GM23338 (cell line): ENCODE data around the gene SLTM. TPM values are rescaled to one million over a fixed set of nuclear protein-coding genes. Genes with fewer than 3 reads are reported as not detected.

ENCODE experiments used
- ATAC-seq: fragments of 200-7000 bp; cut with Tn5 transposase; 3 replicates; pipeline ENCODE4 v1.9.1; 2020
- DNase-seq: peaks from one replicate; pipeline ENCODE4 v3.0.0-alpha.2; 2015; ENCODE audit warnings: low spot score
- H2AFZ ChIP-seq: fragments of 200-600 bp; sonication (generic); 2 replicates; pipeline ENCODE4 v1.8.0; 2016; ENCODE audit warnings: antibody characterized with exemption, mild to moderate bottlenecking, moderate library complexity
- H3F3A ChIP-seq: fragments of 200-600 bp; sonication (generic); replicated peaks from 2 replicates; pipeline ENCODE4 v1.8.0; 2017; ENCODE audit warnings: antibody characterized with exemption, mixed run types, low read depth
- H3K27ac ChIP-seq: fragments of 200-600 bp; sonication (generic); 2 replicates; pipeline ENCODE4 v1.6.1; 2016; ENCODE audit warnings: low read depth
- H3K27me3 ChIP-seq: fragments of 200-600 bp; sonication (generic); 2 replicates; pipeline ENCODE4 v1.8.0; 2016; ENCODE audit warnings: mild to moderate bottlenecking, mixed run types, moderate library complexity; ENCODE audit not compliant: insufficient read depth
- H3K36me3 ChIP-seq: fragments of 200-600 bp; sonication (generic); 2 replicates; pipeline ENCODE4 v1.8.0; 2016; ENCODE audit warnings: mild to moderate bottlenecking; ENCODE audit not compliant: insufficient read depth
- H3K4me1 ChIP-seq: fragments of 200-600 bp; sonication (generic); 2 replicates; pipeline ENCODE4 v1.8.0; 2016; ENCODE audit warnings: mild to moderate bottlenecking, moderate library complexity; ENCODE audit not compliant: insufficient read depth
- H3K4me2 ChIP-seq: fragments of 200-600 bp; sonication (generic); 2 replicates; pipeline ENCODE4 v1.7.1; 2017; ENCODE audit warnings: mixed run types
- H3K4me3 ChIP-seq: fragments of 200-600 bp; sonication (generic); 2 replicates; pipeline ENCODE4 v1.6.1; 2016; ENCODE audit warnings: mixed run types
- H3K79me2 ChIP-seq: fragments of 200-600 bp; sonication (generic); replicated peaks from 2 replicates; pipeline ENCODE4 v1.8.0; 2017; ENCODE audit warnings: mild to moderate bottlenecking; ENCODE audit not compliant: insufficient read depth
- H3K9me2 ChIP-seq: fragments of 200-600 bp; sonication (generic); 2 replicates; pipeline ENCODE4 v1.8.0; 2017; ENCODE audit not compliant: insufficient read depth
- H4K20me1 ChIP-seq: fragments of 200-600 bp; sonication (generic); replicated peaks from 2 replicates; pipeline ENCODE4 v1.8.0; 2017; ENCODE audit warnings: mild to moderate bottlenecking; ENCODE audit not compliant: insufficient read depth
- H3K27ac Mint-ChIP-seq: 2 replicates; pipeline ENCODE4 v1.8.0; 2020; ENCODE audit warnings: inconsistent platforms, mild to moderate bottlenecking, moderate library complexity, mixed read lengths
- H3K27me3 Mint-ChIP-seq: 3 replicates; pipeline ENCODE4 v1.8.0; 2022; ENCODE audit warnings: low read depth, mild to moderate bottlenecking, moderate library complexity, mixed read lengths, inconsistent platforms; ENCODE audit not compliant: insufficient read depth, poor library complexity
- H3K36me3 Mint-ChIP-seq: 3 replicates; pipeline ENCODE4 v1.8.0; 2021; ENCODE audit warnings: low read depth, mild to moderate bottlenecking, inconsistent platforms, moderate library complexity, mixed read lengths
- H3K4me1 Mint-ChIP-seq: 3 replicates; pipeline ENCODE4 v1.8.0; 2020; ENCODE audit warnings: mild to moderate bottlenecking, inconsistent platforms, mixed read lengths
- H3K4me3 Mint-ChIP-seq: 3 replicates; pipeline ENCODE4 v1.8.0; 2021; ENCODE audit warnings: moderate library complexity, mild to moderate bottlenecking, inconsistent platforms, mixed read lengths
- H3K9me3 Mint-ChIP-seq: 3 replicates; pipeline ENCODE4 v1.8.0; 2020; ENCODE audit warnings: moderate library complexity, mild to moderate bottlenecking, inconsistent platforms, mixed read lengths
- EZH2 ChIP-seq: fragments of 200-600 bp; sonication (generic); IDR thresholded peaks from one replicate; pipeline ENCODE4 v1.8.0; 2017; ENCODE audit warnings: antibody characterized with exemption, mild to moderate bottlenecking, low read depth; ENCODE audit not compliant: unreplicated experiment
- JUNB ChIP-seq: IDR thresholded peaks from one replicate; pipeline ENCODE4 v1.6.1; 2016; ENCODE audit warnings: antibody characterized with exemption; ENCODE audit not compliant: unreplicated experiment
- polyA plus RNA-seq: library from polyadenylated mRNA; unstranded; fragments of >200 nt; fragmentation: Nextera tagmentation; extraction: Ambion mirVana; gene quantifications from 2 replicates; pipeline ENCODE4 v1.2.1, GENCODE V29; 2016
- total RNA-seq: library from RNA; depleted of rRNA; stranded (reverse); fragments of >200 nt; shearing (Covaris generic); gene quantifications from 2 replicates; pipeline ENCODE4 v1.2.3, GENCODE V29; 2014
- TF ChIP-seq, protein P1 (sequence below): IDR thresholded peaks from one replicate; pipeline ENCODE4 v1.6.1; 2018; ENCODE audit warnings: antibody characterized with exemption; ENCODE audit not compliant: unreplicated experiment
- TF ChIP-seq, protein P2 (sequence below): IDR thresholded peaks from 2 replicates; pipeline ENCODE4 v1.6.1; 2016; ENCODE audit warnings: antibody characterized with exemption
- TF ChIP-seq, protein P3 (sequence below), 2 experiments: fragments of 200-600 bp in 1 of 2; sonication (generic) in 1 of 2; conservative IDR thresholded peaks; 2 replicates each; pipeline versions ENCODE4 v1.5.1 to v1.6.1; 2016 to 2017; ENCODE audit warnings: antibody characterized with exemption in 2 of 2, low read depth in 2 of 2, mild to moderate bottlenecking in 2 of 2, moderate library complexity in 1 of 2

SLTM gene
- total and polyA plus RNA-seq, 2 experiments from 2014 or later = 210 to 476 TPM

DNA sequence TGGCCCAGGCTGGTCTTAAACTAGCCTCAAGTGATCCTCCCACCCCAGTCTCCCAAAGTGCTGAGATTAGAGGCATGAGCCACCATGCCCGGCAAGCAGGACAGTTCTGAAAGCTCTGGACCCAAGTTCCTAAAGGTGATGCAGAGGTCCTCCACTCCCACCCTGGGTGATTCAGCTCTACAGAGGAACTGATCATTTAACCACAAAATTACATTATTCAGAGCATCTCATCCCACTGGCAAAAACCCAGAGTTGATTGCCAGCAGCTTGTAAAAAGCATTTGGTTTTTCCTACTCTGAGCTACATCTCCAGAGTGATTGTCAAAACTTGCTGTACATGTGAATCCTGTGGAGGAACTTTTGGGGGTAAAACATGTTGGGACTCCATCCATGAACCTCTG is 60.2 kb downstream of the SLTM start:
- peaks cover 4% of the 10 kb centered on the region; the same call in 1 of the 2 replicates for H3K36me3 ChIP-seq
- Mint-ChIP-seq H3K27ac (no peak overlapping the region), H3K36me3 (peaks cover 16% of the 10 kb centered on the region), H3K4me3 (no peak overlapping the region), H3K27me3 (peaks cover 8% of the 10 kb centered on the region), H3K9me3 (no peaks in the 10 kb centered on the region), H3K4me1 (no peaks in the 10 kb centered on the region)
- DNase-seq = no peak
- H3K27ac ChIP-seq = no peak overlapping the region
- no peaks in the 10 kb centered on the region for H3K79me2 ChIP-seq
- H3K9me2 ChIP-seq = no peaks in the 10 kb centered on the region
- TF ChIP-seq, protein P1, sequence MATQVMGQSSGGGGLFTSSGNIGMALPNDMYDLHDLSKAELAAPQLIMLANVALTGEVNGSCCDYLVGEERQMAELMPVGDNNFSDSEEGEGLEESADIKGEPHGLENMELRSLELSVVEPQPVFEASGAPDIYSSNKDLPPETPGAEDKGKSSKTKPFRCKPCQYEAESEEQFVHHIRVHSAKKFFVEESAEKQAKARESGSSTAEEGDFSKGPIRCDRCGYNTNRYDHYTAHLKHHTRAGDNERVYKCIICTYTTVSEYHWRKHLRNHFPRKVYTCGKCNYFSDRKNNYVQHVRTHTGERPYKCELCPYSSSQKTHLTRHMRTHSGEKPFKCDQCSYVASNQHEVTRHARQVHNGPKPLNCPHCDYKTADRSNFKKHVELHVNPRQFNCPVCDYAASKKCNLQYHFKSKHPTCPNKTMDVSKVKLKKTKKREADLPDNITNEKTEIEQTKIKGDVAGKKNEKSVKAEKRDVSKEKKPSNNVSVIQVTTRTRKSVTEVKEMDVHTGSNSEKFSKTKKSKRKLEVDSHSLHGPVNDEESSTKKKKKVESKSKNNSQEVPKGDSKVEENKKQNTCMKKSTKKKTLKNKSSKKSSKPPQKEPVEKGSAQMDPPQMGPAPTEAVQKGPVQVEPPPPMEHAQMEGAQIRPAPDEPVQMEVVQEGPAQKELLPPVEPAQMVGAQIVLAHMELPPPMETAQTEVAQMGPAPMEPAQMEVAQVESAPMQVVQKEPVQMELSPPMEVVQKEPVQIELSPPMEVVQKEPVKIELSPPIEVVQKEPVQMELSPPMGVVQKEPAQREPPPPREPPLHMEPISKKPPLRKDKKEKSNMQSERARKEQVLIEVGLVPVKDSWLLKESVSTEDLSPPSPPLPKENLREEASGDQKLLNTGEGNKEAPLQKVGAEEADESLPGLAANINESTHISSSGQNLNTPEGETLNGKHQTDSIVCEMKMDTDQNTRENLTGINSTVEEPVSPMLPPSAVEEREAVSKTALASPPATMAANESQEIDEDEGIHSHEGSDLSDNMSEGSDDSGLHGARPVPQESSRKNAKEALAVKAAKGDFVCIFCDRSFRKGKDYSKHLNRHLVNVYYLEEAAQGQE = no peak
- TF ChIP-seq EZH2 = no peak
- TF ChIP-seq, protein P2, sequence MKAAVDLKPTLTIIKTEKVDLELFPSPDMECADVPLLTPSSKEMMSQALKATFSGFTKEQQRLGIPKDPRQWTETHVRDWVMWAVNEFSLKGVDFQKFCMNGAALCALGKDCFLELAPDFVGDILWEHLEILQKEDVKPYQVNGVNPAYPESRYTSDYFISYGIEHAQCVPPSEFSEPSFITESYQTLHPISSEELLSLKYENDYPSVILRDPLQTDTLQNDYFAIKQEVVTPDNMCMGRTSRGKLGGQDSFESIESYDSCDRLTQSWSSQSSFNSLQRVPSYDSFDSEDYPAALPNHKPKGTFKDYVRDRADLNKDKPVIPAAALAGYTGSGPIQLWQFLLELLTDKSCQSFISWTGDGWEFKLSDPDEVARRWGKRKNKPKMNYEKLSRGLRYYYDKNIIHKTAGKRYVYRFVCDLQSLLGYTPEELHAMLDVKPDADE = no peak
- H3K4me1 ChIP-seq = no peaks in the 10 kb centered on the region
- peaks cover 4% of the 10 kb centered on the region; the same call in 1 of the 2 replicates for H4K20me1 ChIP-seq
- no peak overlapping the region for H2AFZ ChIP-seq
- no peaks in the 10 kb centered on the region for H3K27me3 ChIP-seq
- ATAC-seq = no peak
- H3F3A ChIP-seq = peaks cover 12% of the 10 kb centered on the region; the same call in 1 of the 2 replicates
- H3K4me3 ChIP-seq = no peak overlapping the region
- H3K4me2 ChIP-seq = no peak overlapping the region

DNA sequence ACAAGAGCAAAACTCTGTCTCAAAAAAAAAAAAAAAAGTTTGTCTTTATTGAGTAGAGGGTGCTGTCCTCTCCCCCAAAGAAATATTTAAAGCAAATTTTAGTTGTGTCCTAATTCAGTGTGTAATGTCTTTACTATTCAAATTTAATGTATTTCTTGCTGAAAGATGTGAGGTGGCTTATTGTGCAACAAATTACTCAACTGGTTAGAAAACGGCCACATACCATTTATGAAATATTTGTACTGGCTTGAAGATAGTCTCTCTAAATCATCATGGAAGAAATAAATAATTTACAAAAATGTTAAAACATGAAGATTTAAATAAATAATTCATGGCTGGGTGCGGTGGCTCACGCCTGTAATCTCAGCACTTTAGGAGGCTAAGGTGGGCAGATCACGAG is 63.0 kb downstream of the SLTM start:
- DNase-seq = no peak
- Histone ChIP-seq H3K36me3 (no peaks in the 10 kb centered on the region), H3K9me2 (no peaks in the 10 kb centered on the region), H3K79me2 (no peaks in the 10 kb centered on the region), H3K27me3 (no peaks in the 10 kb centered on the region), H4K20me1 (no peaks in the 10 kb centered on the region), H3K4me1 (no peaks in the 10 kb centered on the region), H3K4me3 (no peak overlapping the region), H3F3A (0 out of 2 replicates have a peak, but pooled peaks cover 6% of the 10 kb centered on the region), H3K27ac (no peak overlapping the region), H2AFZ (no peak overlapping the region), H3K4me2 (no peak overlapping the region)
- Mint-ChIP-seq H3K36me3 (peaks cover 7% of the 10 kb centered on the region), H3K4me1 (peaks cover 4% of the 10 kb centered on the region; the same call in 1 of the 3 replicates), H3K27me3 (peaks cover 9% of the 10 kb centered on the region), H3K27ac (no peak overlapping the region), H3K9me3 (peaks cover 3% of the 10 kb centered on the region), H3K4me3 (no peak overlapping the region)
- ATAC-seq = no peak
- TF ChIP-seq, protein P3, sequence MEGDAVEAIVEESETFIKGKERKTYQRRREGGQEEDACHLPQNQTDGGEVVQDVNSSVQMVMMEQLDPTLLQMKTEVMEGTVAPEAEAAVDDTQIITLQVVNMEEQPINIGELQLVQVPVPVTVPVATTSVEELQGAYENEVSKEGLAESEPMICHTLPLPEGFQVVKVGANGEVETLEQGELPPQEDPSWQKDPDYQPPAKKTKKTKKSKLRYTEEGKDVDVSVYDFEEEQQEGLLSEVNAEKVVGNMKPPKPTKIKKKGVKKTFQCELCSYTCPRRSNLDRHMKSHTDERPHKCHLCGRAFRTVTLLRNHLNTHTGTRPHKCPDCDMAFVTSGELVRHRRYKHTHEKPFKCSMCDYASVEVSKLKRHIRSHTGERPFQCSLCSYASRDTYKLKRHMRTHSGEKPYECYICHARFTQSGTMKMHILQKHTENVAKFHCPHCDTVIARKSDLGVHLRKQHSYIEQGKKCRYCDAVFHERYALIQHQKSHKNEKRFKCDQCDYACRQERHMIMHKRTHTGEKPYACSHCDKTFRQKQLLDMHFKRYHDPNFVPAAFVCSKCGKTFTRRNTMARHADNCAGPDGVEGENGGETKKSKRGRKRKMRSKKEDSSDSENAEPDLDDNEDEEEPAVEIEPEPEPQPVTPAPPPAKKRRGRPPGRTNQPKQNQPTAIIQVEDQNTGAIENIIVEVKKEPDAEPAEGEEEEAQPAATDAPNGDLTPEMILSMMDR (conservative IDR thresholded peaks at IDR 0.05; ENCODE audit: low read depth in 2 of 2) = no peak
- TF ChIP-seq, protein P2 = no peak
- TF ChIP-seq, protein P1 = no peak
- TF ChIP-seq JUNB = no peak
- TF ChIP-seq EZH2 = no peak
